Activated CD4-positive, alpha-beta T cell treated with anti-CD3 and anti-CD28 coated beads, Interleukin-2, amount 50 U/mL, for 4 hours (primary cell): ENCODE data around the gene MALSU1.
"Not testable (repeated sequence)": the region's sequence is repeated elsewhere in the genome, so short reads cannot be mapped to it uniquely, and the experiment has no call there.

Source experiments
- DNase-seq, 2 experiments: peaks; one replicate each; pipeline ENCODE4 v3.0.0-alpha.2; 2020

MALSU1 gene

DNA sequence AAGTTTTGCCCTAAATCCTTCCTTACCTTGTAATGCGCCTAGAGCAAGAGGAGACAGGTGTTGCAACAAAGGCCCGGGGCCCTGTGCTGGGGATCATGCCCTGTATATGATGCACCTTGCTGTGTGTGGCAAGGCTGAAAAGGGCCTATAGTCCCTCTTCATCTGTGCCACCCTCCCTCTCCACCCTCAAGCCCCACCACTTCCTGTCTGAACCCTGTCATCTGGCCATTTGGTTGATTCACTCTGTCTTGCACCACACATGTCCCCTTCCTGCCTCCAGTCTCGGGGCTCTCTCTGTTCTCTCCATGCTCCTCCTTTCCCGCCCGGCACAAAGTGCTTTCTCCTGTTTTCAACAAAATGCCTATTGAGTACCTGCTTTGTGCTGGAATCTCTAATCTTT is 11.5 kb upstream of the MALSU1 start:
- no peak for DNase-seq

DNA sequence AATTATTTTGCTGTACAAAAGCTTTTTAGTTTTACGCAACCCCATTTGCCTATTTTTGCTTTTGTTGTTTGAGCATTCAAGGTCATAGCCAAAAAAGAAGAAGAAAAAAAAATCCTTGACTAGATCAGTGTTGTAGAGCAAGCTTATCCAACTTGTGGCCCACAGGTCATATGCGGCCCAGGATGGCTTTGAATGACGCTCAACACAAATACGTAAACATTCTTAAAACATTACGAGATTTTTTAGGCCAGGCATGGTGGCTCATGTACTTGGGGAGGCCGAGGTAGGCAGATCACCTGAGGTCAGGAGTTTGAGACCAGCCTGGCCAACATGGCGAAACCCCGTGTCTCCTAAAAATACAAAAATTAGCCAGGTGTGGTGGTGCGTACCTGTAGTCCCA is 8.1 kb upstream of the MALSU1 start:
- DNase-seq: no peak

- DNase-seq: no peak
These were observed 7.1 kb upstream of the MALSU1 start for GRCh38 chr7:23291957-23292560.

DNA sequence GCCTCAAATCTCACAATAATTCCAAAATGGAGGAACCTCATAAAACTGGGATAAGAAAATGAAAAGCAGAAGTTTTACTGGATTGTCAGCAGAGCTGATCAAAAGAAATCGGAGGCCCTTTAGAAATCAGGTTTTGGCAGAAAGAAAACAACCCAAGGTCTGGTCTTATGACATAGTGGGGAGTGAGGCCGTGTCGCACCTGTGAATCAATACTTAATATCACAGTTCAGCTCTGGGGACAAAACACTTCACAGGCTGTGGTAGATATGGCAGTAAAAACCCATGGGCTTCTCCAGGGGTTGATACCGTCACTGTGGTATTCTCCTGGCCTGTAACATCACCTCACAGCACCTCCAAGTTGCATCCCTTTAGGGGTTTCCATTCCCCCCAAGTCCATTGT is 6.5 kb upstream of the MALSU1 start:
- no peak for DNase-seq

GRCh38 chr7:23293500-23294073 is 5.6 kb upstream of the MALSU1 start:
- no peak for DNase-seq

DNA sequence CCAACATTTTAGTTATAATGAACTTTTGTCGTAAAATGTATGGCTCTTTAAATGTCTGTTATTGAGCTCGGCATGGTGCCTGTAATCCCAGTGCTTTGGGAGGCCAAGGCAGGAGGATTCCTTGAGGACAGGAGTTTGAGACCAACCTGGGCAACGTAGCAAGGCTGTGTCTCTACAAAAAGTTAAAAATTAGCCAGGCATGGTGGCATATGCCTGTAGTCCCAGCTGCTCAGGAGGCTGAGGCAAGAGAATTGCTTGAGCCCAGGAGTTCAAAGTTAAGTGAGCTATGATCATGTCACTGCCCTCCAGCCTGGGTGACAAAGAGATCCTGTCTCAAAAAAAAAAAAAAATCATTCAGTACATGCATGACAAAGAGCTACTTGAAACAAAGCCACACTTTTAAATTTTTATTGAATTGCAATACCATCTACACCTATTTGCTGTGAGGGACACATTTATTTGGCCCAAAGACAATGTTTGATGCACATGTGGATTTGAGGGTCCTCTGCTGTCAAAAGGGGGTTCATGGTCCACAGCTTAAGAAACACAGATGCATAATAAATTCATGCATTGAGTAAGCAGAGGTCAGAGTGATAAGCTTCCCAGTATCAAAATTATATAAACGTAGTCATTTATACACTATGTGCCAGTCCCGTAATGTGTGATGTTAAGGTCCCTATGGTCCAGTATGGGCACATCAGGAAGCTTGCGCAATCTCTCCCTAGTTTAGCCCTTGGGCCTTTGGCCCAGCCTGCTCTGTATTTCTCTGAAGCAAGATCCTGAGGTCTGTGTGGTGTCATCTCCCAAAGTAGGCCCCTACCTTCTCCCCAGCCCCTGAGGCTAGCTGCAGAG is 4.4 kb upstream of the MALSU1 start:
- no peak for DNase-seq

- no peak for DNase-seq
These were observed 3.8 kb upstream of the MALSU1 start for GRCh38 chr7:23295401-23295697.

GRCh38 chr7:23298141-23298881 is 828 bp upstream of the MALSU1 start:
- no peak for DNase-seq

DNA sequence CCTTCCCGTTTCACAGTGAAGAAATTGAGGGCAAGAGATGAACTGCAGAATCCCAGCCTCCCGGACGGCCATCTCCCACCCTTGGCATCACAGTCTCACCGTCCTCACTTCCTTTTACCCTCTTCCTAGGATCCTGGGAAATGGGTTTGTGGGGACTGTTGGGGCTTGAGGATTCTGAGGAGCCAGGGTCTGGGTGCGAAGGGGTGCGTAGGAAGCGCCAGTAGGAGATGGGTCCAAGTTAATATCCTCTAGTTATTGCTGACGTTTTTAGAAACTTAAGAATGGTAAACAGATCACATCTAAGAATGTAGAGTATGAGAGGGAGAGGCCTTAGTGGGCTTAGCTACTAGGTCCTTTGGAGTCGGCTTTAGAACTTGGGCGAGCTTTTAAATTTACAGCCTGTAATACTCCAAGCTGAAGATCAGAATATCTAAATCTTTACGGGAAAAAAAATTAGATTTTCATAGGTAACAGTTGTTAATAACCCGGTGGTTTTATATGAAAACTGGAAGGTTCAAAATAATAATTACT is 696 bp downstream of the MALSU1 start:
- no peak for DNase-seq

DNA sequence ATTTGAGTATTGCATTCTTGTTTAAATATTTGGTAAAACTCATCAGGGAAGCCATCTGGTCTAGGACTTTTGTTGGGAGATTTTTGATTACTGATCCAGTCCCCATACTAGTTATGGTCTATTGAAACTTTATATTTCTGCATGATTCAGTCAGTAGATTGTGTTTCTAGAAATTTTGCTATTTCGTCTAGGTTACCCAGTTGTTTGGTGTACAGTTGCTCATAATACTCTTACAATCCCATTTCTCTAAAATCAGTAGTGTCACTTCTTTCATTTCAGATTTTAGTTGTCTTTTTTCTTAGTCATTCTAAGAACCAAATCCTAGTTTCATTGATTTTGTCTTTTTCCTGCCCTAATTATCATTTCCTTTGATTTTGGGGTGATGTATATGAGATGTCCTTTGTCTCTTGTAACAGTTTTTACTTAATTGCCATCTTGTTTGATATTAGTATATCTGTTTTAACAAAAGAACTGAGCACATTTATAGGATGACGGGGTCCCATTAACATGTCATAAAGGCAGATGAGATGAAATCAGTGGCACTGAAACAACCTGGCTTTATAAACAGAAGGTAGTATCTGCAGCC is 7.9 kb downstream of the MALSU1 start:
- DNase-seq: no peak

- DNase-seq: no peak
These were observed 9.6 kb downstream of the MALSU1 start for GRCh38 chr7:23308754-23309153.

- not testable (repeated sequence) for DNase-seq
These were observed 13.0 kb downstream of the MALSU1 start for GRCh38 chr7:23312141-23312540.

DNA sequence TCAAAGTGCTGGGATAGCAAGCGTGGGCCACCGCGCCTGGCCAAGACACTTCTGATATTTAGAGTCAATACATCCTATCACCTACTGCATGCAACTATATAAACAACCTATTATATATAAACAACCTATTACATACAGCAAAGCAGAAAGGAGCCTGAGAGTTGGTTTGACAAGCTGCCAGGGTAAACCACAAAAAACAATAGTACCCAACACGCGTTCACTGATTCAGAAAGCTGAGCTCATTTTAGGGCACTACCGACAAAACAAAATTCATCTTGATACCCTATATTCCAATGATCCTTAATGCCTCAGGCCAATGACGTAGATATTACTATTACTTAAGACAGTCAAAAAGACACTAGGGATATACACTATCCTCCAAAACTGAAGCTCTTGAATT is 16.2 kb downstream of the MALSU1 start:
- DNase-seq: no peak

GRCh38 chr7:23331132-23331531 is 32.0 kb downstream of the MALSU1 start:
- no peak for DNase-seq

DNA sequence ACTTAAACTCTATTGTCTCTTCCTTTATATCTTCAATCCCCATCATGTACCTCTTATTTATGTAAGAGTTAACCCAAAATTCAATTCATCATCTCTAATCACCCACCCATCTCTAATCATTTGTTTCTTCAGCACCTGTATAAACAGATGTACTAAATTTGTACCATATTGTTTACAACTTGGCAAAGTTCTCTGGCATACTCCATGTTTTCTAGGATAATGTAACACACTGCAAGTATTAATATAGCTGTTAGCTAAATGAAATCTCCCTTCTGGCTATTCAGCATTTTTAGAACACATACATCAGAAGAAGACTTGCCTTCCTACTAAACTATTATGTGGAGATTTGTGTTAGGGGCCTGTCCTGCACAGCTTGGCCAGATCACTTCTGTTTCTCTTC is 33.1 kb downstream of the MALSU1 start:
- DNase-seq: no peak

- no peak for DNase-seq
These were observed 33.9 kb downstream of the MALSU1 start for GRCh38 chr7:23332910-23333612.

GRCh38 chr7:23333671-23334246 is 34.6 kb downstream of the MALSU1 start:
- no peak for DNase-seq

DNA sequence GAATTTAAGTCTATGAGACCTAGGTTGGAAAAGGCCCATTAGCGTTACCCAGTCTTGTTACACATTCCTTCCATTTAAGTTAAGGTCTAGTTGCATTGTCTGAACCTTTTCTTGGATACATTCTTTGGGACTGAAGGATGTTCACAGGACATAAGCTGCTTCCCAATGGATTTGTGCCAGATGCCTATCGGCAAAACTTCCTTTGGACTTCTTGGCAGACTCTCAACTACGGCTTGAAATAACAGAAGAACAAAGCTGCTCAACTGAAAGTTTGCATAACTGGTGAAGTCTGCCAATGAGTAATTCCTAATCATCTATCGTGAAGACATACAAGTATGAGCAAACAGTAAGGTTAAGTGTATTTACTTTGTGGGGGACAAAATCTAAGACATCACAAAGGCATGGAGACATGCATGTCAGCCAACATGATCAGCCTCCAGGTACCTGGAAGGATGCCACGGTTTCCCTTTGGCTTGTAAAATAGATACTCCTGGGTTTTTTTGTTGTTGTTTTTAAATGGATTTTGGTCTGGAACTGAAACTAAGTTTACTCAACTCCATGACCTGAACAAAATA is 35.4 kb downstream of the MALSU1 start:
- no peak for DNase-seq

DNA sequence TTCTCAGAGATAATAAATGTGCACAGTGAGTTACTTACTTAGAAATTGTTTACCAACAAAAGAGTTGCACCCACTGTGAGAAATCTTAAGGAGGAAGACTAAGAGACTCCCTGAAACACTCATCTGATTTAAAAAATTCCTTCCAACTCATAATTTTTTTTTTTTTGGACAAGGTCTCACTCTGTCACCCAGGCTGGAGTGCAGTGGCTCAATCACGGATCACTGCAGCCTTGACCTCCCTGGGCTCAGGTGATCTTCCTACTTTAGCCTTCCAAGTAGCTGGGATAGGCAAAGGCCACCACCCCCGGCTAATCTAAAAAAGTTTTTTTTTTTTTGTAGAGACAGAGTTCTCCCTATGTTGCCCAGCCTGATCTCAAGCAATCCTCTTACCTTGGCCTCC is 36.0 kb downstream of the MALSU1 start:
- no peak for DNase-seq

DNA sequence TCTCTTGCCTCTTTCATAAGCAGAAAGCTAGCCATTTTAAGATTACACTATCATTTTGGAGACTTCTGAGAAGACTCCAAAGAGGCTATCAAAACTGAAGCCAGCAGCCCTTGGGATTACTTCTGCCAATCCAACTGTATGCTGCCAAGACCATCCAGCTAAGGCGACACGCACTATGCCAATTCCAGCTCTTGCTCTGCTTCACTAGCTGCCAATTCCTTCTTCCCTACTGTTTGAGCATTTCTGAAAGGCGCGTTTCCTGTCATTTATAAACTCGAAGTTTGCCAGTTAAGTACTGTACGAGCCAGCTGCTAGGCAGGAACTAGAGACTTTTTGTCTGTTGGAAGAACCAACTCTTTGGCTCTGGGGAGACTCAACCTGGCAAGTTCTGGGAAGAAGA is 36.5 kb downstream of the MALSU1 start:
- DNase-seq: no peak

- DNase-seq: no peak
These were observed 36.9 kb downstream of the MALSU1 start for GRCh38 chr7:23336086-23336485.

- DNase-seq: no peak
These were observed 37.7 kb downstream of the MALSU1 start for GRCh38 chr7:23336799-23337283.
